MCF 10A (cell line): ENCODE results near the gene OXLD1. TPM values are rescaled to one million over a fixed set of nuclear protein-coding genes. Genes with fewer than 3 reads are reported as not detected.

ENCODE experiments used
- BruUV-seq: library from RNA; stranded (reverse); fragments of 400-500 nt; replicated peaks from 2 replicates; lab custom pipeline; 2021; lab: Mats Ljungman, UMichigan
- CTCF ChIA-PET: fragments of 300-600 bp; sonication (Branson Sonifier 250); formaldehyde crosslinking; extraction: SDS; loops from one replicate; lab custom pipeline; 2021; ENCODE audit warnings: antibody characterized with exemption, inconsistent platforms; lab: Yijun Ruan, JAX
- POLR2A ChIA-PET: fragments of 300-600, 350-650 bp; sonication (Branson Sonifier 250); formaldehyde crosslinking; extraction: SDS; loops from one replicate; lab custom pipeline; 2020; ENCODE audit warnings: antibody characterized with exemption, inconsistent platforms; lab: Yijun Ruan, JAX
- DNase-seq: peaks from one replicate; pipeline ENCODE4 v3.0.0-alpha.2; 2018; ENCODE audit not compliant: unreplicated experiment
- H3K27ac Mint-ChIP-seq: one replicate; pipeline ENCODE4 v1.8.0; 2022; ENCODE audit warnings: mild to moderate bottlenecking, low read depth, mixed read lengths; ENCODE audit not compliant: unreplicated experiment
- H3K27me3 Mint-ChIP-seq: one replicate; pipeline ENCODE4 v1.8.0; 2022; ENCODE audit warnings: mixed read lengths; ENCODE audit not compliant: insufficient read depth, unreplicated experiment
- H3K36me3 Mint-ChIP-seq: one replicate; pipeline ENCODE4 v1.8.0; 2022; ENCODE audit warnings: mild to moderate bottlenecking, moderate library complexity, mixed read lengths; ENCODE audit not compliant: insufficient read depth, unreplicated experiment
- H3K4me1 Mint-ChIP-seq: one replicate; pipeline ENCODE4 v1.8.0; 2022; ENCODE audit warnings: mixed read lengths; ENCODE audit not compliant: insufficient read depth, unreplicated experiment
- H3K4me3 Mint-ChIP-seq: one replicate; pipeline ENCODE4 v1.8.0; 2022; ENCODE audit warnings: mild to moderate bottlenecking, moderate library complexity, mixed read lengths; ENCODE audit not compliant: unreplicated experiment
- H3K9me3 Mint-ChIP-seq: one replicate; pipeline ENCODE4 v1.8.0; 2022; ENCODE audit warnings: mixed read lengths; ENCODE audit not compliant: unreplicated experiment
- CTCF ChIP-seq: fragments of 200-600 bp; IDR thresholded peaks from one replicate; pipeline ENCODE4 v1.8.0; 2022; ENCODE audit warnings: antibody characterized with exemption, mild to moderate bottlenecking; ENCODE audit not compliant: unreplicated experiment
- intact Hi-C: fragments of 100-400 bp; cut with micrococcal nuclease; formaldehyde crosslinking; loops from 2 replicates; pipeline ENCODE4 v1.14.1; 2022
- total RNA-seq: library from RNA; stranded (reverse); gene quantifications from 2 replicates; pipeline ENCODE4 v1.2.3, GENCODE V29; 2022

Gene OXLD1
- total RNA-seq, 1 experiment from 2014 or later, result 54.8 TPM

GRCh38 chr17:81683208-81683583 lies 16.8 kb upstream of the OXLD1 start:
- no peak for TF ChIP-seq CTCF
- H3K4me3 Mint-ChIP-seq, result peak overlapping the region; percentile 91
- intact Hi-C loops, result loop anchor here (1.0 to 2.0 kb wide), 2 partner anchors 16 to 46 kb away; partner anchors contain the start of genes CCDC137, NPLOC4, OXLD1 and TSPAN10
- BruUV-seq, result no TSS peak
- H3K4me1 Mint-ChIP-seq, result peaks cover 5% of the 10 kb centered on the region
- no peak for DNase-seq
- CTCF ChIA-PET, result interaction anchor here (0.8 to 1.0 kb wide), 2 partner anchors 15 to 31 kb away, joined by 3 read pairs; no protein-coding TSS in a partner anchor
- H3K27ac Mint-ChIP-seq, result peak overlapping the region; percentile 89
- no peaks in the 10 kb centered on the region for H3K9me3 Mint-ChIP-seq
- H3K36me3 Mint-ChIP-seq, result peaks cover 41% of the 10 kb centered on the region
- POLR2A ChIA-PET, result interaction anchor here (0.7 to 5.0 kb wide), 22 partner anchors 9 to 444 kb away, joined by 3 to 122 read pairs (median 6); partner anchors contain the start of genes CCDC137, FAAP100, MCRIP1 and MRPL12
- H3K27me3 Mint-ChIP-seq, result no peaks in the 10 kb centered on the region

- H3K4me1 Mint-ChIP-seq, result peaks cover 5% of the 10 kb centered on the region
- intact Hi-C loops, result loop anchor here (1.0 to 2.0 kb wide), 2 partner anchors 16 to 45 kb away; partner anchors contain the start of genes CCDC137, NPLOC4, OXLD1 and TSPAN10
- BruUV-seq, result no TSS peak
- no peak for TF ChIP-seq CTCF
- H3K4me3 Mint-ChIP-seq, result peak overlapping the region; percentile 91
- H3K36me3 Mint-ChIP-seq, result peaks cover 40% of the 10 kb centered on the region
- no peaks in the 10 kb centered on the region for H3K9me3 Mint-ChIP-seq
- ChIA-PET CTCF (interaction anchor here (0.8 to 1.1 kb wide), 2 partner anchors 10 to 14 kb away, joined by 3 read pairs; no protein-coding TSS in a partner anchor), POLR2A (interaction anchor here (0.6 to 5.0 kb wide), 13 partner anchors 13 to 1425 kb away, joined by 3 to 122 read pairs (median 11); partner anchors contain the start of genes CCDC137, FAAP100, MRPL12 and NDUFAF8)
- peak overlapping the region; percentile 89 for H3K27ac Mint-ChIP-seq
- DNase-seq, result no peak
- no peaks in the 10 kb centered on the region for H3K27me3 Mint-ChIP-seq
Measured at GRCh38 chr17:81682565-81683207, 16.3 kb upstream of the OXLD1 start.

DNA sequence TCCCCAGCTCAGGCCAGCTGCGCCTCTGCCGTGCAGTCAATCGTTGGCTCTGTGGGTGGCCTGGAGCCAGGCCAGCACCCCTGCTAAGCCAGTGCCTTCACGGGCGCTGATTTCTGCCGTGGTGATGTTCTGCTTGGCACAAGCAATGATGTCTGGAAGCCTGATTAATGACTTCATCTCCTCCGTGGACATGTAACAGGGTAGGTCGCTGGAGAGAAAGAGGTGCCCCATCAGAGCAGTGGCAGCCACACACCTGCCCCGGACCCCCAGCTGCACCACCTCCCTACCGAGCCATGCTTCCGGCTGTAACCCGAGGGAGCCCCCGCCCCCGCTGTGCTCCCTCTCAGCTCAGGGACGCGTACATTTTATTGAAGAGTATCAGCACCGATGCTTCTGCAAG lies 15.3 kb upstream of the OXLD1 start:
- Mint-ChIP-seq H3K27ac (no peak overlapping the region), H3K27me3 (no peaks in the 10 kb centered on the region), H3K4me1 (peaks cover 5% of the 10 kb centered on the region), H3K36me3 (peaks cover 30% of the 10 kb centered on the region), H3K9me3 (no peaks in the 10 kb centered on the region), H3K4me3 (no peak overlapping the region)
- TF ChIP-seq CTCF, result no peak
- CTCF ChIA-PET, result interaction anchor here (1.1 kb wide), 1 partner anchor 9 kb away, joined by 3 read pairs; no protein-coding TSS in a partner anchor
- intact Hi-C loops, result loop anchor here (2.0 kb wide), 1 partner anchor 15 kb away; the partner anchor contains the start of genes CCDC137 and OXLD1
- BruUV-seq, result no TSS peak
- no peak for DNase-seq
- POLR2A ChIA-PET, result interaction anchor here (0.6 to 5.0 kb wide), 6 partner anchors 16 to 1424 kb away, joined by 3 to 101 read pairs (median 30); partner anchors contain the start of genes CCDC137, NPLOC4, OXLD1 and SLC25A10

GRCh38 chr17:81680150-81680549 lies 13.7 kb upstream of the OXLD1 start:
- Mint-ChIP-seq H3K27ac (no peak overlapping the region), H3K9me3 (no peaks in the 10 kb centered on the region), H3K4me1 (peaks cover 5% of the 10 kb centered on the region), H3K27me3 (no peaks in the 10 kb centered on the region), H3K4me3 (no peak overlapping the region), H3K36me3 (peaks cover 19% of the 10 kb centered on the region)
- BruUV-seq, result no TSS peak
- intact Hi-C loops, result no loop called here
- POLR2A ChIA-PET, result interaction anchor here (1.2 to 1.6 kb wide), 5 partner anchors 10 to 31 kb away, joined by 3 to 7 read pairs (median 5); partner anchors contain the start of genes CCDC137, MRPL12 and OXLD1
- DNase-seq, result no peak
- CTCF ChIA-PET, result interaction anchor here (0.7 kb wide), 1 partner anchor 567 kb away, joined by 3 read pairs; no protein-coding TSS in a partner anchor
- no peak for TF ChIP-seq CTCF
